DND-41 (cell line): ENCODE results near the gene PIGO.

Source experiments
- CTCF ChIP-seq: IDR thresholded peaks from 2 replicates; pipeline ENCODE4 v1.5.1; 2012; ENCODE audit warnings: borderline replicate concordance, low read length, moderate library complexity, mild to moderate bottlenecking; ENCODE audit not compliant: poor library complexity, severe bottlenecking; ENCODE audit errors: extremely low read depth
- EZH2 ChIP-seq: IDR thresholded peaks from 3 replicates; pipeline ENCODE4 v1.6.1; 2012; ENCODE audit warnings: borderline replicate concordance, low read depth, mild to moderate bottlenecking, moderate library complexity, low read length, inconsistent platforms; ENCODE audit not compliant: severe bottlenecking

DNA sequence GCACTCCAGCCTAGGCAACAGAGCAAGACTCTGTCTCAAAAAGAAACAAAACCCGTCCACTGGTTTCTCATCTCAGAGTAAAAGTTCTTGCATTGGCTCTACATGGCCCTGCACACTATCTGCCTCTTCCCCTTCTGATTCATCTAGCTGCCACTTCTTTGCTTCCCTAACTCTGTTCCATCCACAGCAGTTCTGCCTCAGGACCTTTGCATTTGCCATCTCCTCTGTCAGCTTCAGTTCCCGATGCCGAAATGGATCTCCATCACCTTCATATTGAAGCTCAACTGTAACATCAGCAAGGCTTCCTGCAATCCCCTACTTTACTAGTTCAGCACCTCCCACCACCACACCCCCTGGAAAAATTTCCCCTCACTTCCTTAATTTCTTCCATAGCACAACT is 1.2 kb upstream of the PIGO start:
- no peak for TF ChIP-seq CTCF
- TF ChIP-seq EZH2: no peak
